Measurements from ENCODE around the gene RBMS2.

RBMS2 gene

GRCh38 chr12:56578983-56579546, 57.4 kb downstream of the RBMS2 start:
- no peak for DNase-seq (ENCODE audit: low read depth)
- TF ChIP-seq CTCF (IDR thresholded peaks at IDR 0.05; ENCODE audit: low read depth, low read length, missing control alignments): no peak
- in situ Hi-C loops (cut with HindIII; ENCODE audit: low sequenced_read_pairs): no loop called here

GRCh38 chr12:56581418-56582145, 60.0 kb downstream of the RBMS2 start:
- DNase-seq (ENCODE audit: low read depth): no peak
- in situ Hi-C loops (cut with HindIII; ENCODE audit: low sequenced_read_pairs): loop anchor here (5.0 kb wide), 1 partner anchor 41 kb away; no protein-coding TSS in a partner anchor
- no peak overlapping the region for H3K4me3 ChIP-seq (ENCODE audit: low read depth, low read length)
- no peak for TF ChIP-seq CTCF (IDR thresholded peaks at IDR 0.05; ENCODE audit: low read depth, low read length, missing control alignments)

More at GRCh38 chr12:56578983-56579546, 57.4 kb downstream of the RBMS2 start:
- H3K4me3 ChIP-seq (ENCODE audit: low read depth, low read length): no peak overlapping the region

GRCh38 chr12:56585098-56585497, 63.5 kb downstream of the RBMS2 start:
- H3K4me3 ChIP-seq (ENCODE audit: low read depth, low read length): no peak overlapping the region
- no peak for TF ChIP-seq CTCF (IDR thresholded peaks at IDR 0.05; ENCODE audit: low read depth, low read length, missing control alignments)
- in situ Hi-C loops (cut with HindIII; ENCODE audit: low sequenced_read_pairs): no loop called here
- DNase-seq (ENCODE audit: low read depth): no peak

- in situ Hi-C loops (cut with HindIII; ENCODE audit: low sequenced_read_pairs): no loop called here
- H3K4me3 ChIP-seq (ENCODE audit: low read depth, low read length): no peak overlapping the region
- TF ChIP-seq CTCF (IDR thresholded peaks at IDR 0.05; ENCODE audit: low read depth, low read length, missing control alignments): no peak
- DNase-seq (ENCODE audit: low read depth): no peak
Observed at GRCh38 chr12:56589783-56590182, 68.2 kb downstream of the RBMS2 start.

GRCh38 chr12:56590237-56590830, 68.7 kb downstream of the RBMS2 start:
- DNase-seq (ENCODE audit: low read depth): no peak
- TF ChIP-seq CTCF (IDR thresholded peaks at IDR 0.05; ENCODE audit: low read depth, low read length, missing control alignments): peak; percentile 56
- H3K4me3 ChIP-seq (ENCODE audit: low read depth, low read length): no peak overlapping the region
- in situ Hi-C loops (cut with HindIII; ENCODE audit: low sequenced_read_pairs): no loop called here

GRCh38 chr12:56591126-56591525, 69.5 kb downstream of the RBMS2 start:
- in situ Hi-C loops (cut with HindIII; ENCODE audit: low sequenced_read_pairs): no loop called here
- H3K4me3 ChIP-seq (ENCODE audit: low read depth, low read length): no peak overlapping the region
- no peak for DNase-seq (ENCODE audit: low read depth)
- TF ChIP-seq CTCF (IDR thresholded peaks at IDR 0.05; ENCODE audit: low read depth, low read length, missing control alignments): no peak

All from astrocyte of the cerebellum (primary cell).